Heart left ventricle (tissue), 13 donors: ENCODE results near the gene PYROXD2.

Experiments
- POLR2A ChIP-seq, 2 donors: fragments of 450-650 bp; IDR thresholded peaks; one replicate each; pipeline ENCODE4 v1.6.1; 2017; ENCODE audit warnings: antibody characterized with exemption in 2 of 2, mild to moderate bottlenecking in 2 of 2, moderate library complexity in 2 of 2
- TF ChIP-seq, protein P1 (sequence below), 12 donors: fragments of 200-600 bp; sonication (generic) in 4 of 12; IDR thresholded peaks; one replicate each; pipeline versions ENCODE4 v1.5.0 to v1.8.0; 2018 to 2022; ENCODE audit warnings: antibody characterized with exemption in 12 of 12, mild to moderate bottlenecking in 5 of 12
- donor health status: ischemic (EF 13 %, LVEDD 7.1; RV severe dilation, severe dysfunction).
- donor health status: DM: no; HTN: yes; CAD: no.
- donor health status: DM: no; HTN: no; CAD: no.
- donor health status: ischemic (EF 25% LVEDD 6.9; RV normal size, moderate dysfunction).
- donor health status: ischemic (EF 25% LVEDD 5.7; RV mildly dilated, moderate dysfunction).
- donor health status: ischemic (EF 35%, LVEDD 5.7; RV mildly dilated, moderate dysfunction).
- donor health status: nonischemic (EF 11% LVEDD 7.7; RV severe dilation, severe dysfunction).
- donor health status: DM: yes; HTN: yes; CAD: no.
- donor health status: PGD.
- donor health status: ischemic (EF 29% LVEDD 5.4; RV normal size, mild dysfunction).
- donor health status: nonischemic (EF 23%, LVEDD 6.1; RV moderate dilation, normal function).

DNA sequence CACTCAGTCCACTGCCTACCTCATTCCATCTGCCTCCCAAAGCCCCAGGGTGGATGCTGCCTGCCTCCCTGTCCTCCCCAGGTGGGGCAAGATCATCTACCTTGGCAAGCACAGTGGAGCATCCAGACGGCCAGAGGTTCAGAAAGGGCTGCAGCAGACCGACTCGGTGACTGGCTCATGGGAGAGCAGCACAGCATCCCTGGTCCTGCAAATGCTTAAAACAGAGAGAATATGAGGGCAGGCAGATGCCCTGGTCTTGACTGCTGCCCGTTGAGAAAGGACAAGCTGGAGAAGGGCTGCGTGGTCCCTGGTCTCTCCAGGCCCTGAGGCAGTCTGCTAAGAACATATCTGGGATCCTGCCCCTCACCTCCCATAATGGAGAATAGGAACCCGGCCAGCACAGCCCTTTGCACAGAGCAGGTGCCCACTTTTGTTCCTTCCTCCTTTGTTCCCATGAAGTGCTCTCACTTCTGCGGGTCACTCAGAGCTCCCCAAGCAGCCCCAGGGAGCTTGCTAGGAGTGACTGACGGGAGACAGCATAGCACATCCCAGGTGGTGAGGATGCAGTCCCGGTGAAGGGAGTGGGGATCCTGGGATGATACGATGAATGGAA lies 30.3 kb upstream of the PYROXD2 start:
- TF ChIP-seq, protein P1, sequence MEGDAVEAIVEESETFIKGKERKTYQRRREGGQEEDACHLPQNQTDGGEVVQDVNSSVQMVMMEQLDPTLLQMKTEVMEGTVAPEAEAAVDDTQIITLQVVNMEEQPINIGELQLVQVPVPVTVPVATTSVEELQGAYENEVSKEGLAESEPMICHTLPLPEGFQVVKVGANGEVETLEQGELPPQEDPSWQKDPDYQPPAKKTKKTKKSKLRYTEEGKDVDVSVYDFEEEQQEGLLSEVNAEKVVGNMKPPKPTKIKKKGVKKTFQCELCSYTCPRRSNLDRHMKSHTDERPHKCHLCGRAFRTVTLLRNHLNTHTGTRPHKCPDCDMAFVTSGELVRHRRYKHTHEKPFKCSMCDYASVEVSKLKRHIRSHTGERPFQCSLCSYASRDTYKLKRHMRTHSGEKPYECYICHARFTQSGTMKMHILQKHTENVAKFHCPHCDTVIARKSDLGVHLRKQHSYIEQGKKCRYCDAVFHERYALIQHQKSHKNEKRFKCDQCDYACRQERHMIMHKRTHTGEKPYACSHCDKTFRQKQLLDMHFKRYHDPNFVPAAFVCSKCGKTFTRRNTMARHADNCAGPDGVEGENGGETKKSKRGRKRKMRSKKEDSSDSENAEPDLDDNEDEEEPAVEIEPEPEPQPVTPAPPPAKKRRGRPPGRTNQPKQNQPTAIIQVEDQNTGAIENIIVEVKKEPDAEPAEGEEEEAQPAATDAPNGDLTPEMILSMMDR (IDR thresholded peaks at IDR 0.05) = no peak
- TF ChIP-seq POLR2A (IDR thresholded peaks at IDR 0.05) = no peak
